GM18499 (cell line): Measurements from ENCODE around the gene UCK2.
A peak's percentile ranks its signal among the peaks of the same experiment; 100 is the strongest.

Source experiments
- ATAC-seq: cut with Tn5 transposase; IDR thresholded peaks from one replicate; pipeline ENCODE4 v1.9.1; 2021; ENCODE audit warnings: moderate number of reproducible peaks; ENCODE audit not compliant: insufficient read depth, unreplicated experiment

The UCK2 gene

GRCh38 chr1:165897326-165898303 is 70.2 kb downstream of the UCK2 start:
- no peak for ATAC-seq

GRCh38 chr1:165898837-165899236 is 71.4 kb downstream of the UCK2 start:
- ATAC-seq: no peak

- no peak for ATAC-seq
Observed at GRCh38 chr1:165899461-165899941, 72.1 kb downstream of the UCK2 start.

- ATAC-seq: no peak
Observed at GRCh38 chr1:165900576-165901380, 73.4 kb downstream of the UCK2 start.

- no peak for ATAC-seq
Observed at GRCh38 chr1:165902565-165902964, 75.2 kb downstream of the UCK2 start.

- ATAC-seq: no peak
Observed at GRCh38 chr1:165903672-165904071, 76.3 kb downstream of the UCK2 start.

- no peak for ATAC-seq
Observed at GRCh38 chr1:165904948-165905347, 77.5 kb downstream of the UCK2 start.

GRCh38 chr1:165905853-165906252 is 78.4 kb downstream of the UCK2 start:
- no peak for ATAC-seq

- no peak for ATAC-seq
Observed at GRCh38 chr1:165907256-165907857, 79.9 kb downstream of the UCK2 start.

- ATAC-seq: no peak
Observed at GRCh38 chr1:165910764-165911421, 83.5 kb downstream of the UCK2 start.

- no peak for ATAC-seq
Observed at GRCh38 chr1:165911609-165912281, 84.3 kb downstream of the UCK2 start.

GRCh38 chr1:165912638-165913037 is 85.2 kb downstream of the UCK2 start:
- no peak for ATAC-seq

- peak; percentile 84 for ATAC-seq
Observed at GRCh38 chr1:165914136-165914798, 86.9 kb downstream of the UCK2 start.

- no peak for ATAC-seq
Observed at GRCh38 chr1:165915480-165915879, 88.1 kb downstream of the UCK2 start.

GRCh38 chr1:165915932-165916348 is 88.5 kb downstream of the UCK2 start:
- no peak for ATAC-seq

GRCh38 chr1:165917166-165917565 is 89.8 kb downstream of the UCK2 start:
- ATAC-seq: no peak

- ATAC-seq: no peak
Observed at GRCh38 chr1:165924117-165924516, 96.7 kb downstream of the UCK2 start.

GRCh38 chr1:165925498-165926079 is 98.2 kb downstream of the UCK2 start:
- ATAC-seq: no peak

GRCh38 chr1:165927169-165927568 is 99.8 kb downstream of the UCK2 start:
- ATAC-seq: no peak
